HepG2 (cell line): ENCODE results near the gene SF3A2. TPM values are rescaled to one million over a fixed set of nuclear protein-coding genes. Genes with fewer than 3 reads are reported as not detected.

ENCODE experiments used
- ETV6 ChIP-seq: sonication (generic); formaldehyde crosslinking; conservative IDR thresholded peaks from 2 replicates; pipeline ENCODE4 v1.4.0; 2020; ENCODE audit warnings: missing genetic modification reagents
- HINFP ChIP-seq: sonication (generic); formaldehyde crosslinking; IDR thresholded peaks from 2 replicates; pipeline ENCODE4 v1.4.0; 2020; ENCODE audit warnings: low read depth, mild to moderate bottlenecking, missing genetic modification reagents
- ISL2 ChIP-seq: sonication (generic); formaldehyde crosslinking; IDR thresholded peaks from 2 replicates; pipeline ENCODE4 v1.5.0; 2020; ENCODE audit warnings: missing genetic modification reagents
- MEIS1 ChIP-seq: sonication (generic); formaldehyde crosslinking; IDR thresholded peaks from 2 replicates; pipeline ENCODE4 v1.9.0; 2021; ENCODE audit warnings: mild to moderate bottlenecking, missing genetic modification reagents, moderate library complexity, borderline replicate concordance
- RELA ChIP-seq: sonication (generic); formaldehyde crosslinking; IDR thresholded peaks from 2 replicates; pipeline ENCODE4 v1.4.0; 2020; ENCODE audit warnings: missing genetic modification reagents
- ZNF142 ChIP-seq: sonication (generic); formaldehyde crosslinking; IDR thresholded peaks from 2 replicates; pipeline ENCODE4 v1.4.0; 2020; ENCODE audit warnings: missing genetic modification reagents
- ZNF574 ChIP-seq: sonication (generic); formaldehyde crosslinking; IDR thresholded peaks from 2 replicates; pipeline ENCODE4 v1.4.0; 2020; ENCODE audit warnings: missing genetic modification reagents
- polyA plus RNA-seq, 8 experiments: library from polyadenylated mRNA; depleted of rRNA in 3 of 8; stranded (reverse) in 7 of 8; unstranded in 1 of 8; fragments of >200 nt; fragmentation: Illumina TruSeq in 4 of 8; extraction: Trizol in 4 of 8; gene quantifications; 2 replicates each; pipeline versions ENCODE4 v1.2.1 to v1.2.3, GENCODE V29; 2011 to 2016; ENCODE audit warnings: low read depth in 4 of 8, missing spikeins in 1 of 8, mixed read lengths in 1 of 8; ENCODE audit not compliant: insufficient read depth in 1 of 8
- total RNA-seq, 5 experiments: library from RNA; depleted of rRNA; stranded (reverse); fragments of >200 nt; fragmentation: Illumina TruSeq; extraction: Trizol; gene quantifications; 2 replicates each; pipeline ENCODE4 v1.2.3, GENCODE V29; 2016; ENCODE audit warnings: low read depth in 1 of 5

SF3A2 gene
- total and polyA plus RNA-seq, 2 of the 13 experiments (the other 11 are each of a cell fraction or from before 2014, with no cell fraction given): 8.6 to 8.8 TPM

- TF ChIP-seq ZNF142 (CRISPR knock-in tag) (peak; percentile 68; the same call in 1 of the 2 replicates), ETV6 (CRISPR knock-in tag) (no peak), HINFP (CRISPR knock-in tag) (no peak), ISL2 (0 out of 2 replicates have a peak, but pooled peaks have one; percentile 22), MEIS1 (CRISPR knock-in tag) (no peak), RELA (CRISPR knock-in tag) (no peak), ZNF574 (CRISPR knock-in tag) (0 out of 2 replicates have a peak, but pooled peaks have one; percentile 6)
These were observed 33.5 kb downstream of the SF3A2 start (continued) for GRCh38 chr19:2270157-2270422.
